Testis (tissue), 2 donors: ENCODE measurements around the gene GOLPH3L.

Source experiments
- POLR2A ChIP-seq: fragments of 450-650 bp; IDR thresholded peaks from one replicate; pipeline ENCODE4 v1.6.1; 2017; ENCODE audit warnings: antibody characterized with exemption, mild to moderate bottlenecking, moderate library complexity
- TF ChIP-seq, protein P1 (sequence below), 3 experiments: fragments of 450-650 bp in 2 of 3; fragments of 200-600 bp in 1 of 3; sonication (generic) in 1 of 3; IDR thresholded peaks; one replicate each; pipeline ENCODE4 v1.5.1; 2016 to 2019; ENCODE audit warnings: antibody characterized with exemption in 3 of 3, mild to moderate bottlenecking in 2 of 3, moderate library complexity in 1 of 3

DNA sequence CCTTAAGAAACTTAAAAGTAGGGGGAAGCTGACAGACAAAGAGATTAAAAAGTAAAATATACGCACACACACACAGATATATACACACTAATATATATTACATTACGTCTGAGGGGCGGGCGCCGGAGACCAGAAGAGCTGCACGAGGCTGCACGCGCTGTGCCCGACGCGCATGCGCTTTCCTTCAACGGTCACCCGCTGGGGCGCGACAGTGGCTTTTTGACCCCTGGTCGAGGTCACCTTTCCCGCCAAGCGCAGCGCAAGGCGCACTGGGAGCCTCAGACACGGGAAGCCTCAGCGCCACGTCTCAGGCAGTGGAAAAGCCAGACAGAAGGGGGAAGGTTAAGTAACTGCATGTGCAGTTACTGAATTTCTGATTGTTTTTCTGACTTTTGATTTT is 23.7 kb upstream of the GOLPH3L start, which contains the start of gene HORMAD1:
- TF ChIP-seq, protein P1, sequence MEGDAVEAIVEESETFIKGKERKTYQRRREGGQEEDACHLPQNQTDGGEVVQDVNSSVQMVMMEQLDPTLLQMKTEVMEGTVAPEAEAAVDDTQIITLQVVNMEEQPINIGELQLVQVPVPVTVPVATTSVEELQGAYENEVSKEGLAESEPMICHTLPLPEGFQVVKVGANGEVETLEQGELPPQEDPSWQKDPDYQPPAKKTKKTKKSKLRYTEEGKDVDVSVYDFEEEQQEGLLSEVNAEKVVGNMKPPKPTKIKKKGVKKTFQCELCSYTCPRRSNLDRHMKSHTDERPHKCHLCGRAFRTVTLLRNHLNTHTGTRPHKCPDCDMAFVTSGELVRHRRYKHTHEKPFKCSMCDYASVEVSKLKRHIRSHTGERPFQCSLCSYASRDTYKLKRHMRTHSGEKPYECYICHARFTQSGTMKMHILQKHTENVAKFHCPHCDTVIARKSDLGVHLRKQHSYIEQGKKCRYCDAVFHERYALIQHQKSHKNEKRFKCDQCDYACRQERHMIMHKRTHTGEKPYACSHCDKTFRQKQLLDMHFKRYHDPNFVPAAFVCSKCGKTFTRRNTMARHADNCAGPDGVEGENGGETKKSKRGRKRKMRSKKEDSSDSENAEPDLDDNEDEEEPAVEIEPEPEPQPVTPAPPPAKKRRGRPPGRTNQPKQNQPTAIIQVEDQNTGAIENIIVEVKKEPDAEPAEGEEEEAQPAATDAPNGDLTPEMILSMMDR (IDR thresholded peaks at IDR 0.05): no peak
- no peak for TF ChIP-seq POLR2A
